Measurements from ENCODE around the gene GLT1D1. TPM values are rescaled to one million over a fixed set of nuclear protein-coding genes. Genes with fewer than 3 reads are reported as not detected.

The GLT1D1 gene
- total and polyA plus RNA-seq, 2 of the 8 experiments (the other 6 are each of a cell fraction or from before 2014, with no cell fraction given), result 1.5 to 3.6 TPM

GRCh38 chr12:128844031-128844635 is 9.1 kb upstream of the GLT1D1 start:
- Histone ChIP-seq H3K4me2 (ENCODE audit: insufficient read depth in 1 of 2, low read depth in 2 of 2, low read length in 2 of 2) (no peak overlapping the region), H3K4ac (replicated peaks; ENCODE audit: insufficient read length, low read depth, low read length) (no peak overlapping the region), H2BK20ac (ENCODE audit: low read length) (no peak overlapping the region), H3K4me3 (ENCODE audit: extremely low read depth in 1 of 4, insufficient read depth in 2 of 4, low read depth in 3 of 4, low read length in 4 of 4) (no peak overlapping the region), H3K27me3 (replicated peaks in 1 of 4; ENCODE audit: control insufficient read depth in 3 of 4, extremely low read depth in 1 of 4, insufficient read depth in 3 of 4, low read length in 3 of 4) (no peaks in the 10 kb centered on the region), H2BK15ac (ENCODE audit: low read length) (no peak overlapping the region), H2AK5ac (ENCODE audit: low read depth, low read length) (no peak overlapping the region), H3K18ac (ENCODE audit: extremely low read depth, low read length) (no peak overlapping the region), H3K9ac (replicated peaks in 1 of 4; ENCODE audit: extremely low read depth in 1 of 4, low read depth in 3 of 4, low read length in 3 of 4) (no peak overlapping the region), H3K36me3 (ENCODE audit: control insufficient read depth in 2 of 4, insufficient read depth in 4 of 4, low read length in 3 of 4) (no peaks in the 10 kb centered on the region), H4K5ac (ENCODE audit: insufficient read length, low read depth, low read length) (no peak overlapping the region), H3K14ac (ENCODE audit: insufficient read length) (no peak overlapping the region), H3K79me1 (ENCODE audit: low read depth, low read length) (no peaks in the 10 kb centered on the region), H3K4me1 (replicated peaks in 1 of 4; ENCODE audit: control insufficient read depth in 3 of 4, insufficient read depth in 4 of 4, low read length in 3 of 4) (peaks cover 0 to 2% (median under 1%) of the 10 kb centered on the region in 4 experiments; a peak in 2 of 7 replicates), H3K79me2 (ENCODE audit: control insufficient read depth in 1 of 2, insufficient read depth in 2 of 2, low read length in 2 of 2) (no peaks in the 10 kb centered on the region), H3K9me3 (ENCODE audit: insufficient read depth in 2 of 2, low read depth in 1 of 2, low read length in 1 of 2) (no peaks in the 10 kb centered on the region), H3K56ac (replicated peaks; ENCODE audit: insufficient read length, low read depth, low read length) (no peak overlapping the region), H2BK12ac (ENCODE audit: low read depth, low read length) (no peak overlapping the region), H2BK5ac (ENCODE audit: low read depth, low read length) (no peak overlapping the region), H2AFZ (ENCODE audit: low read length) (no peak overlapping the region), H3K23ac (ENCODE audit: insufficient read length) (no peak overlapping the region), H3K27ac (ENCODE audit: low read depth, low read length) (no peak overlapping the region), H4K8ac (ENCODE audit: extremely low read depth, insufficient read depth, low read length) (no peak overlapping the region), H2BK120ac (replicated peaks; ENCODE audit: low read depth, low read length) (no peak overlapping the region), H4K91ac (replicated peaks; ENCODE audit: insufficient read length, low read length) (no peak overlapping the region), H3K23me2 (ENCODE audit: low read depth, low read length) (no peaks in the 10 kb centered on the region), H4K20me1 (replicated peaks in 1 of 2; ENCODE audit: control insufficient read depth in 1 of 2, insufficient read depth in 2 of 2, low read length in 2 of 2) (no peaks in the 10 kb centered on the region)
- ChIA-PET CTCF (ENCODE audit: partially characterized antibody) (interaction anchor here (0.7 kb wide), 2 partner anchors 17 to 126 kb away, joined by 3 read pairs; no protein-coding TSS in a partner anchor), POLR2A (ENCODE audit: partially characterized antibody) (interaction anchor here (1.2 kb wide), 1 partner anchor 20 kb away, joined by 4 read pairs; the partner anchor contains the start of gene SLC15A4)
- DNase-seq (ENCODE audit: low read depth in 1 of 2, low spot score in 2 of 2), result peak in 1 of 2 experiments; percentile 50
- 51% methylated on average over 11 of the region's 11 CpGs; no CpG with 5 or more reads in 1 of the 2 experiments for WGBS, 2 experiments (ENCODE audit: extremely low coverage in 1 of 2, insufficient coverage in 1 of 2, insufficient read length in 1 of 2, insufficient replicate concordance in 2 of 2, low coverage in 1 of 2, low lambda C conversion rate in 2 of 2, missing lambda C conversion rate in 1 of 2)
- FAIRE-seq, result no peak
- peak; percentile 46 to 60 (median 58) for TF ChIP-seq CTCF (IDR thresholded peaks at IDR 0.05; ENCODE audit: control extremely low read depth in 1 of 3, insufficient read depth in 1 of 3, low read depth in 1 of 3, low read length in 3 of 3)
- no peak for TF ChIP-seq KDM4A (IDR thresholded peaks at IDR 0.05; ENCODE audit: low read depth, low read length, severe bottlenecking)
- TF ChIP-seq BACH1 (IDR thresholded peaks at IDR 0.05; ENCODE audit: low read length), result no peak
- no peak for TF ChIP-seq RBBP5 (IDR thresholded peaks at IDR 0.05; ENCODE audit: borderline replicate concordance, low read depth, low read length)
- TF ChIP-seq ZNF274 (IDR thresholded peaks at IDR 0.05; ENCODE audit: borderline replicate concordance, extremely low read depth, low read length), result no peak
- TF ChIP-seq RAD21 (IDR thresholded peaks at IDR 0.05 in 1 of 2, conservative IDR thresholded peaks at IDR 0.05 in 1 of 2; ENCODE audit: low read depth in 2 of 2, low read length in 2 of 2), result peak; percentile 47 to 60
- no peak for TF ChIP-seq TAF1 (IDR thresholded peaks at IDR 0.05; ENCODE audit: low read depth, low read length)
- TF ChIP-seq ATF3 (IDR thresholded peaks at IDR 0.05; ENCODE audit: insufficient read depth, low read depth, low read length), result no peak
- TF ChIP-seq EGR1 (IDR thresholded peaks at IDR 0.05; ENCODE audit: borderline replicate concordance, low read depth, low read length), result no peak

Measured in H1 (cell line).